NCI-H187 treated with DMSO at 0.1 percent for 48 hours (cell line): ENCODE measurements around the gene ZNF277.
"Not testable (repeated sequence)": the region's sequence is repeated elsewhere in the genome, so short reads cannot be mapped to it uniquely, and the experiment has no call there.

ENCODE experiments used
- DNase-seq: peaks from one replicate; lab custom pipeline; 2025; lab: John Stamatoyannopoulos, UW

Gene ZNF277

DNA sequence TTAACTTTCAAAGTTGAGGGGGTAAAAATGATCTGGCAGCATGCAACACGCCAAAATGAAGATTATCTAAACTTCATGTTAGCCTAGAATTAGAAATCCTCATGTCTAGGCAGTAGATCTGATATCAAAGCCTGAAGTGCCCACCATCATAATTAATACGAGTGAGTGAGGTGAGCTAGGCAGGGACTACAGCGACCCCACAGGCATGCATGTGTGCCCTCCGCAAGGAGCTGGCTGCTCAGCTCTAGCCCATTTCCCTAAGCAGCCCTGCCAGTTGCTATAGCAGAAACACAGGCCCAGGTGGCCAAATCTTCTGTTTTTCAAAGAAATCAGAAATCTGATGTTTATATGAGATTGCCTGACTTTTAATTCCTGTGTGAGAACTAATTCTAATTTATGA is 150.6 kb downstream of the ZNF277 start:
- no peak for DNase-seq

DNA sequence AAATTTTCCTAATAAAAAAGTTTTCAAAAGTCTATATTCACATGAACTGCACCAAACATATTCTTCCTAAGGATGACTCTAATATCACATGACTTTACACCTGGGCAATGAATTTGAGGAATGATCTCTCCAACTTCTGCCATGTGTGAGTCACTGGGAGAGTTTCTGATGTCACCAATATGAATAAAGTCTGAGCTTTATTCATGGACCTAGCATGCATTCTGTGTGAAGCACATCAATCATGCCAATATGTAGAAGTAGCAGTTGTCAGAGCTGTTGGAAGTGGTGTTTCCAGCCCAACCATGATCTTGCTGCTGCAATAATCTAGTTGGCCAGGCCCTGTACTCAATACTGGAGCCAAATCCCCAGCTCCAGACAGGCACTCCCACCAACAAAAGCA is 152.0 kb downstream of the ZNF277 start:
- DNase-seq = no peak

GRCh38 chr7:112359086-112359485 is 152.6 kb downstream of the ZNF277 start:
- DNase-seq = no peak

DNA sequence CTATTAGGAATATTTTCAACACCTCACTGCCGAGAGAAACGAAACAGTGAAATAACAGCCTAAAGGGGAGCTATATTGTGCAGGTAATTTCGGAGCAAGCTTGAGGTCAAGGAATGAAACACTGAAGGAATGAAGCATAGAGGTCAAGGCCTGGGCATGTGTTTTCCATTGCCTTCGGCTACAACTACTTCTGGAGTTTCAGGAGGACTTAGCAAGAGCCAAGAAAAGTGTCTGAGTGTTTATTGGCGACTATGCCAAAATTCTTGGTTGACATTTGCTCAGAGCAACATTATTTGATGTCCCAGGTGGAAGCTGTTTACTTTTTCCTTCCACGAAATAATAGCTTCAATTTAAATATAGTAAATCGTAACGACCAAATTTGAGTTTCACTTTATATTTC is 154.2 kb downstream of the ZNF277 start:
- DNase-seq = no peak

- no peak for DNase-seq
Measured at GRCh38 chr7:112361154-112361553, 154.7 kb downstream of the ZNF277 start.

DNA sequence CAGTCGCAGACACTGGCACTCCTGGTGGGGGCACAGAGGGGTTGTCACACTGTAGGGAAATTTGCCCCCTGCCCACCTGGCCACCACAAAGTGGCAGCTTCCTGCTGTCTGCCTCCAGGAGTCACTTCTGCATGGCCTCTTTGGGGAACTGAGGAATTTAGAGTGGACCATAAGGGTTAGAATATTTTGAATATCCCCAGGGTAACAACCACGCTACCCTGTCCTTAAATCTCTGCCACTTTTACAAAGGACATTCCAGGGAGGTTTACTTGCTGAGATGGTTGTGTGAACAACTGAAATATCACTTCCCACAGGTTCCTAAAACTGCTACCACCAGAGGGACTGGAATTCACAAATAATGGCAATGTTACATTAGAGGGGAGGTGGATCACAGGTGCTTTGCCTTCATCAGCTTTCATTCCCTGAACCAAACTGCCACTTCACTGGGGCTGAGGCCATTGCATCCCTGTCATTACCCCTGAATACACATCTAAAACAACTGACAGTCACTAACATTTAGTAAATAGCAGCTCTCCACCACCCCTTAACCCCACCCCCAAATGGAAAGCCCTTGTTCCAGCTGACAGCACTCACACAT is 155.7 kb downstream of the ZNF277 start:
- peak; percentile 69 for DNase-seq

GRCh38 chr7:112362731-112363131 is 156.2 kb downstream of the ZNF277 start:
- peak; percentile 91 for DNase-seq

GRCh38 chr7:112364388-112364787 is 157.9 kb downstream of the ZNF277 start:
- DNase-seq = no peak

GRCh38 chr7:112365551-112365950 is 159.1 kb downstream of the ZNF277 start:
- DNase-seq = no peak

- DNase-seq = no peak
Measured at GRCh38 chr7:112366886-112367285, 160.4 kb downstream of the ZNF277 start.

DNA sequence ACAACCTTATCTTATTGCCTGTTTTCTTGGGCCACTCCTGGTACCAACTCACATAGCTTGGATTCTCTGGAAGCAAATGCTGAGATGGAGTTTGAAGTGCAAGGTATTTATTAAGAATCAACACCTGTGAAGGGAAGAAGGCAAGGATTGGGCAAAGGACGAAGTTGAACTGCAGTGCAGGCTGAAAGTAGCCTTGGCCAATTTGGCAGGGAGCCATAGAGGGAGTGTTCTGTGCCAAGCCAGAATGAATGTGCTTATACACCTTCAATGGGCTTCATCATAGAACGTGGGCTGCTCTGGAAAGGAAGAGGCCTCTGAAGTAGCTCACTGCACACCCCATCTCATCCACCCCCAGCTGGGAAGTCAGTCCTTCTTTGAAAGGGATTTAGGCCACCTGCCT is 163.9 kb downstream of the ZNF277 start:
- no peak for DNase-seq

GRCh38 chr7:112371701-112372100 is 165.2 kb downstream of the ZNF277 start:
- DNase-seq = no peak

DNA sequence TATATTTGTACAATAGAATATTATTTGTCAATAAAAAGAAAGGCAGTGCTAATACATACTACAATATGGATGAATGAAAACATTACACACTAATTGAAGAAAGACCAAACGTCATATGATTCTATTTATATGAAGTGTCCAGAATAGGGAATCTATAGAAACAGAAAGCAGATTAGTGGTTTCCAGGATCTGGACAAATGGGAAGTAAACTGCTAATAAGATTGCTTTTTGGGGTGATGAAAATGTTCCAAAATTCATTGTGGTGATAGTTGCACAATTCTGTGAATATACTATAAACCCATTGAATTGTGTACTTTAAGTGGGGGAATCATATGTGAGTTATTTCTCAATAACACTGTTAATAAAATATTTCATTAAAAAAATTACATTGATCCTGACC is 165.6 kb downstream of the ZNF277 start:
- no peak for DNase-seq

GRCh38 chr7:112377593-112377992 is 171.1 kb downstream of the ZNF277 start:
- DNase-seq = no peak

DNA sequence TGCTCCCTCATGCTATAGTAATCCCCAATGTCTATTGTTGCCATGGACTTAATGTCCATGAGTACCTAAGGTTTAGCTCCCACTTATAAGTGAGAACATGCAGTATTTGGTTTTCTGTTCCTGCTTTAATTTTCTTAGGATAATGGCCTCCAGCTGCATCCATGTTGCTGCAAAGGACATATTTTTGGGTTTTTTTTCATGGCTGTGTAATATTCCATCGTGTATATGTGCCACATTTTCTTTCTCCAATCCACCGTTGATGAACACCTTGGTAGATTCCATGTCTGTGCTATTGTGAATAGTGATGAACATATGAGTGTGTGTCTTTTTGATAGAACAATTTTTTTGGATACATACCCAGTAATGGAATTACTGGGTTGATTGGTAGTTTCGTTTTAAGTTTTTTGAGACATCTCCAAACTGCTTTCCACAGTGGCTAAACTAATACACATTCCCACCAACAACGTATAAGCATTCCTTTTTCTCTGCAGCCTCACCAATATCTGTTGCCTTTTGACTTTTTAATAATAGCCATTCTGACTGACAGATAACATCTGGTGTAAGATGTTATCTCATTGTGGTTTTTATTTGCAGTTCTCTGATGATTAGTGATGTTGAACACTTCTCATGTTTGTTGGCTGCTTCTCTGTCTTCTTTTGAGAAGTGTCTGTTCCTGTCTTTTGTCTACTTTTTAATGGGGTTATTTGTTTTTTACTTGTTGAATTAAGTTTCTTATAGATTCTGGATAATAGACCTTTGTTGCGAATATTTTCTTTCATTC is 175.0 kb downstream of the ZNF277 start:
- no peak for DNase-seq

GRCh38 chr7:112383671-112384417 is 177.3 kb downstream of the ZNF277 start:
- no peak for DNase-seq

DNA sequence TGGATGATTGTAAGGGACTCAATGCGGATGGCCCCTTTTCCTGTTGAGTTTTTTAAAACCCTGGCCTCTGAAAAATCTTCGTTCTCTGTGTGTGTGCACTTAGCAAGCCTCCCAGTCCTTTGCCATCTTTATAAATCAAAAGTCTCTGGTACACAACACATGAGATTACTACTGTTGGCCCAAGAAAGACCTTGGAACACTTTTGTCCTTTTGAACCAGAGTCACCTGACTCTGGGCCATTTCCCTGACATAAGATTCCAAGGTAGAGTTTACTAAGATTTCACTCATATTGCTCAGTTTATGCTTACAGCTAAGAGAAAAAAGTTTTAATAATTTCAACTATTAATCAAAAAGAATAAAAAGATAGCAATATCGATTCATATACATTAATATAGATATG is 179.0 kb downstream of the ZNF277 start:
- no peak for DNase-seq

GRCh38 chr7:112386619-112387018 is 180.1 kb downstream of the ZNF277 start:
- no peak for DNase-seq

GRCh38 chr7:112390167-112390566 is 183.7 kb downstream of the ZNF277 start:
- DNase-seq = no peak

- DNase-seq = not testable (repeated sequence)
Measured at GRCh38 chr7:112391079-112391821, 184.8 kb downstream of the ZNF277 start.

DNA sequence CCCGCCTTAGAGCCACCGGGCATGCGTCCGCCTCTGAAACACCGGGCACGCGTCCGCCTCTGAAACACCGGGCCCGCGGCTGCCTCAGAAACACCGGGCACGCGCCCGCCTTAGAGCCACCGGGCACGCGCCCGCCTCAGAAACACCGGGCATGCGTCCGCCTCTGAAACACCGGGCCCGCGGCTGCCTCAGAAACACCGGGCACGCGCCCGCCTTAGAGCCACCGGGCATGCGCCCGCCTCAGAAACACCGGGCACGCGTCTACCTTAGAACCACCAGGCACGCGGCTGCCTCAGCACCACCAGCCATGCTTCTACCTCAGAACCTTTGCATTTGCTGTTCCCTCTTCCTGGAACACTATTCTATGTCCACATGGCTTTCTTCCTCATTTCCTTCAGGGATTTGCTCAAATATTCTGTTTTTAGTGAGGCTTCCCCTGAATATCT is 185.4 kb downstream of the ZNF277 start:
- DNase-seq = not testable (repeated sequence)
